SK-N-SH treated with all-trans-retinoic acid at 6 μM for 48 hours (cell line): ENCODE data around the gene PTPRF.

Source experiments
- ATAC-seq: fragments of 200-7000 bp; cut with Tn5 transposase; 3 replicates; pipeline ENCODE4 v1.9.1; 2020; ENCODE audit warnings: mild to moderate bottlenecking, moderate library complexity
- ARNTL ChIP-seq: fragments of 450-650 bp; formaldehyde crosslinking; IDR thresholded peaks from 2 replicates; pipeline ENCODE4 v1.5.0; 2020; ENCODE audit warnings: low read depth, mild to moderate bottlenecking, moderate library complexity, borderline replicate concordance
- BACH2 ChIP-seq: fragments of 250-450 bp; sonication (Bioruptor Pico); IDR thresholded peaks from 2 replicates; pipeline ENCODE4 v1.9.0; 2021; ENCODE audit warnings: mild to moderate bottlenecking, borderline replicate concordance
- ESRRG ChIP-seq: fragments of 250-450 bp; sonication (Bioruptor Pico); IDR thresholded peaks from 2 replicates; pipeline ENCODE4 v1.6.1; 2021; ENCODE audit warnings: mild to moderate bottlenecking
- GLIS3 ChIP-seq: fragments of 250-450 bp; sonication (Bioruptor Pico); IDR thresholded peaks from 2 replicates; pipeline ENCODE4 v1.5.0; 2020; ENCODE audit warnings: mild to moderate bottlenecking, moderate library complexity
- ISL1 ChIP-seq: fragments of 250-450 bp; sonication (Bioruptor Pico); IDR thresholded peaks from 2 replicates; pipeline ENCODE4 v2.1.2; 2022; ENCODE audit warnings: mild to moderate bottlenecking, moderate library complexity
- OSR1 ChIP-seq: fragments of 250-450 bp; sonication (Bioruptor Pico); IDR thresholded peaks from 2 replicates; pipeline ENCODE4 v1.8.0; 2022; ENCODE audit warnings: moderate library complexity, mild to moderate bottlenecking, inconsistent platforms
- PPARA ChIP-seq: fragments of 250-450 bp; sonication (Bioruptor Pico); IDR thresholded peaks from 2 replicates; pipeline ENCODE4 v1.5.0; 2020; ENCODE audit warnings: mild to moderate bottlenecking, borderline replicate concordance
- RARB ChIP-seq: fragments of 250-450 bp; sonication (Bioruptor Pico); IDR thresholded peaks from 2 replicates; pipeline ENCODE4 v1.8.0; 2021; ENCODE audit warnings: mild to moderate bottlenecking, moderate library complexity
- TOX ChIP-seq: fragments of 250-450 bp; sonication (Bioruptor Pico); IDR thresholded peaks from 2 replicates; pipeline ENCODE4 v1.8.0; 2021; ENCODE audit warnings: mild to moderate bottlenecking, moderate library complexity, borderline replicate concordance
- ZC3H10 ChIP-seq: fragments of 250-450 bp; sonication (Bioruptor Pico); IDR thresholded peaks from 2 replicates; pipeline ENCODE4 v1.5.1; 2021; ENCODE audit warnings: mild to moderate bottlenecking, moderate library complexity
- ZFP3 ChIP-seq: fragments of 250-450 bp; sonication (Bioruptor Pico); IDR thresholded peaks from 2 replicates; pipeline ENCODE4 v1.5.0; 2020; ENCODE audit warnings: mild to moderate bottlenecking, moderate library complexity
- ZFP30 ChIP-seq: fragments of 450-650 bp; formaldehyde crosslinking; IDR thresholded peaks from 2 replicates; pipeline ENCODE4 v1.5.0; 2022; ENCODE audit warnings: mild to moderate bottlenecking, moderate library complexity
- ZNF565 ChIP-seq: fragments of 450-650 bp; formaldehyde crosslinking; conservative IDR thresholded peaks from 2 replicates; pipeline ENCODE4 v1.5.0; 2020; ENCODE audit warnings: low read depth, mild to moderate bottlenecking, moderate library complexity
- ZNF8 ChIP-seq: fragments of 450-650 bp; formaldehyde crosslinking; IDR thresholded peaks from 2 replicates; pipeline ENCODE4 v1.5.0; 2020; ENCODE audit warnings: mild to moderate bottlenecking, moderate library complexity
- TF ChIP-seq, protein P1 (sequence below): fragments of 250-450 bp; sonication (Bioruptor Pico); IDR thresholded peaks from 2 replicates; pipeline ENCODE4 v1.5.1; 2020; ENCODE audit warnings: low read depth, mild to moderate bottlenecking, moderate library complexity
- TF ChIP-seq, protein P2 (sequence below): fragments of 250-450 bp; sonication (Bioruptor Pico); IDR thresholded peaks from 2 replicates; pipeline ENCODE4 v1.5.0; 2020; ENCODE audit warnings: mild to moderate bottlenecking, moderate library complexity
- TF ChIP-seq, protein P3 (sequence below): fragments of 250-450 bp; sonication (Bioruptor Pico); IDR thresholded peaks from 2 replicates; pipeline ENCODE4 v1.8.0; 2021; ENCODE audit warnings: low read depth, mild to moderate bottlenecking, moderate library complexity, borderline replicate concordance
- TF ChIP-seq, protein P4 (sequence below): fragments of 250-450 bp; sonication (Bioruptor Pico); IDR thresholded peaks from 2 replicates; pipeline ENCODE4 v1.5.1; 2021; ENCODE audit warnings: mild to moderate bottlenecking, moderate library complexity
- TF ChIP-seq, protein P5 (sequence below): fragments of 250-450 bp; sonication (Bioruptor Pico); IDR thresholded peaks from 2 replicates; pipeline ENCODE4 v1.8.0; 2020; ENCODE audit warnings: mild to moderate bottlenecking, moderate library complexity, borderline replicate concordance

The PTPRF gene

DNA sequence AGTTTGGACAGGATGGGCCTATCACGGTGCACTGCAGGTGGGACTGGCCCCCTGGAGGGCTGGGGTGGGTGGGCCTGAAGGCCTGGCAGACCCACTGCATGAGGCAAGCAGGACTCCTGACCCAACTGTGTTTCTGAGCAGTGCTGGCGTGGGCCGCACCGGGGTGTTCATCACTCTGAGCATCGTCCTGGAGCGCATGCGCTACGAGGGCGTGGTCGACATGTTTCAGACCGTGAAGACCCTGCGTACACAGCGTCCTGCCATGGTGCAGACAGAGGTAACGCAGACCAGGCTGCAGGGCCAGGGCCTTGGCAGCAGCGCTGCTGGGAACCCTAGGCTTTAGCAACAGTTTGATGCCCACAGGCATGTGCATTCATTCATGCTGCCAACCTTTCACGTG lies 90.3 kb downstream of the PTPRF start:
- no peak for ATAC-seq
- TF ChIP-seq ZFP3: no peak
- TF ChIP-seq, protein P1, sequence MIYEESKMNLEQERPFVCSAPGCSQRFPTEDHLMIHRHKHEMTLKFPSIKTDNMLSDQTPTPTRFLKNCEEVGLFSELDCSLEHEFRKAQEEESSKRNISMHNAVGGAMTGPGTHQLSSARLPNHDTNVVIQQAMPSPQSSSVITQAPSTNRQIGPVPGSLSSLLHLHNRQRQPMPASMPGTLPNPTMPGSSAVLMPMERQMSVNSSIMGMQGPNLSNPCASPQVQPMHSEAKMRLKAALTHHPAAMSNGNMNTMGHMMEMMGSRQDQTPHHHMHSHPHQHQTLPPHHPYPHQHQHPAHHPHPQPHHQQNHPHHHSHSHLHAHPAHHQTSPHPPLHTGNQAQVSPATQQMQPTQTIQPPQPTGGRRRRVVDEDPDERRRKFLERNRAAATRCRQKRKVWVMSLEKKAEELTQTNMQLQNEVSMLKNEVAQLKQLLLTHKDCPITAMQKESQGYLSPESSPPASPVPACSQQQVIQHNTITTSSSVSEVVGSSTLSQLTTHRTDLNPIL (CRISPR knock-in tag): no peak
- TF ChIP-seq, protein P2, sequence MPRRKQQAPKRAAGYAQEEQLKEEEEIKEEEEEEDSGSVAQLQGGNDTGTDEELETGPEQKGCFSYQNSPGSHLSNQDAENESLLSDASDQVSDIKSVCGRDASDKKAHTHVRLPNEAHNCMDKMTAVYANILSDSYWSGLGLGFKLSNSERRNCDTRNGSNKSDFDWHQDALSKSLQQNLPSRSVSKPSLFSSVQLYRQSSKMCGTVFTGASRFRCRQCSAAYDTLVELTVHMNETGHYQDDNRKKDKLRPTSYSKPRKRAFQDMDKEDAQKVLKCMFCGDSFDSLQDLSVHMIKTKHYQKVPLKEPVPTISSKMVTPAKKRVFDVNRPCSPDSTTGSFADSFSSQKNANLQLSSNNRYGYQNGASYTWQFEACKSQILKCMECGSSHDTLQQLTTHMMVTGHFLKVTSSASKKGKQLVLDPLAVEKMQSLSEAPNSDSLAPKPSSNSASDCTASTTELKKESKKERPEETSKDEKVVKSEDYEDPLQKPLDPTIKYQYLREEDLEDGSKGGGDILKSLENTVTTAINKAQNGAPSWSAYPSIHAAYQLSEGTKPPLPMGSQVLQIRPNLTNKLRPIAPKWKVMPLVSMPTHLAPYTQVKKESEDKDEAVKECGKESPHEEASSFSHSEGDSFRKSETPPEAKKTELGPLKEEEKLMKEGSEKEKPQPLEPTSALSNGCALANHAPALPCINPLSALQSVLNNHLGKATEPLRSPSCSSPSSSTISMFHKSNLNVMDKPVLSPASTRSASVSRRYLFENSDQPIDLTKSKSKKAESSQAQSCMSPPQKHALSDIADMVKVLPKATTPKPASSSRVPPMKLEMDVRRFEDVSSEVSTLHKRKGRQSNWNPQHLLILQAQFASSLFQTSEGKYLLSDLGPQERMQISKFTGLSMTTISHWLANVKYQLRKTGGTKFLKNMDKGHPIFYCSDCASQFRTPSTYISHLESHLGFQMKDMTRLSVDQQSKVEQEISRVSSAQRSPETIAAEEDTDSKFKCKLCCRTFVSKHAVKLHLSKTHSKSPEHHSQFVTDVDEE (CRISPR knock-in tag): no peak

DNA sequence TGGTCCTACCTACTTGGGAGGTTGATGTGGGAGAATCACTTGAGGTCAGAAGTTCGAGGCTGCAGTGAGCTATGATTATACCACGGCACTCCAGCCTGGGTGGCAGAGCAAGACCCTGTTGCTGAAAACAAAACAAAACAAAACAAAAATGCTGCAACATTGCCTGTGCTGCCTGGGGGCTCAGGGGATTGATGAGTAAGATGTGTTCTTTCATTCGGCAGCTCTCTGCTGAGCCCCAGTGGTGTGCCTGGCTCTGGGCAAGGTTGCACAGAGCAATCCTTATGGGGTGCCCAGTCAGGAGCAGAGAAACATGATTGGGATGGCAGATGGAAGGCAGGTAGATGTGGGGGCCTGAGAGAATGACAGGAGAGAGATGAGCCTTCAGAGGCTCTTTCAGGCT lies 90.7 kb downstream of the PTPRF start:
- no peak for TF ChIP-seq ZFP30 (CRISPR knock-in tag)
- TF ChIP-seq RARB (CRISPR knock-in tag): no peak
- no peak for ATAC-seq

DNA sequence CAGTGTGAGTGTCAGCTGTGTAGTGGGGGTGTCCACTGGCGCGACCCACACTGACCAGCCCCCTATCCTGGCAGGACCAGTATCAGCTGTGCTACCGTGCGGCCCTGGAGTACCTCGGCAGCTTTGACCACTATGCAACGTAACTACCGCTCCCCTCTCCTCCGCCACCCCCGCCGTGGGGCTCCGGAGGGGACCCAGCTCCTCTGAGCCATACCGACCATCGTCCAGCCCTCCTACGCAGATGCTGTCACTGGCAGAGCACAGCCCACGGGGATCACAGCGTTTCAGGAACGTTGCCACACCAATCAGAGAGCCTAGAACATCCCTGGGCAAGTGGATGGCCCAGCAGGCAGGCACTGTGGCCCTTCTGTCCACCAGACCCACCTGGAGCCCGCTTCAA lies 91.2 kb downstream of the PTPRF start:
- TF ChIP-seq, protein P3, sequence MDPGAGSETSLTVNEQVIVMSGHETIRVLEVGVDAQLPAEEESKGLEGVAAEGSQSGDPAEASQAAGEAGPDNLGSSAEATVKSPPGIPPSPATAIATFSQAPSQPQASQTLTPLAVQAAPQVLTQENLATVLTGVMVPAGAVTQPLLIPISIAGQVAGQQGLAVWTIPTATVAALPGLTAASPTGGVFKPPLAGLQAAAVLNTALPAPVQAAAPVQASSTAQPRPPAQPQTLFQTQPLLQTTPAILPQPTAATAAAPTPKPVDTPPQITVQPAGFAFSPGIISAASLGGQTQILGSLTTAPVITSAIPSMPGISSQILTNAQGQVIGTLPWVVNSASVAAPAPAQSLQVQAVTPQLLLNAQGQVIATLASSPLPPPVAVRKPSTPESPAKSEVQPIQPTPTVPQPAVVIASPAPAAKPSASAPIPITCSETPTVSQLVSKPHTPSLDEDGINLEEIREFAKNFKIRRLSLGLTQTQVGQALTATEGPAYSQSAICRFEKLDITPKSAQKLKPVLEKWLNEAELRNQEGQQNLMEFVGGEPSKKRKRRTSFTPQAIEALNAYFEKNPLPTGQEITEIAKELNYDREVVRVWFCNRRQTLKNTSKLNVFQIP (CRISPR knock-in tag): no peak
- TF ChIP-seq, protein P4, sequence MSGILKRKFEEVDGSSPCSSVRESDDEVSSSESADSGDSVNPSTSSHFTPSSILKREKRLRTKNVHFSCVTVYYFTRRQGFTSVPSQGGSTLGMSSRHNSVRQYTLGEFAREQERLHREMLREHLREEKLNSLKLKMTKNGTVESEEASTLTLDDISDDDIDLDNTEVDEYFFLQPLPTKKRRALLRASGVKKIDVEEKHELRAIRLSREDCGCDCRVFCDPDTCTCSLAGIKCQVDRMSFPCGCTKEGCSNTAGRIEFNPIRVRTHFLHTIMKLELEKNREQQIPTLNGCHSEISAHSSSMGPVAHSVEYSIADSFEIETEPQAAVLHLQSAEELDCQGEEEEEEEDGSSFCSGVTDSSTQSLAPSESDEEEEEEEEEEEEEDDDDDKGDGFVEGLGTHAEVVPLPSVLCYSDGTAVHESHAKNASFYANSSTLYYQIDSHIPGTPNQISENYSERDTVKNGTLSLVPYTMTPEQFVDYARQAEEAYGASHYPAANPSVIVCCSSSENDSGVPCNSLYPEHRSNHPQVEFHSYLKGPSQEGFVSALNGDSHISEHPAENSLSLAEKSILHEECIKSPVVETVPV: no peak
- TF ChIP-seq, protein P2 (CRISPR knock-in tag): no peak
- TF ChIP-seq BACH2 (no peak), ZC3H10 (CRISPR knock-in tag) (no peak), PPARA (CRISPR knock-in tag) (no peak), ZFP3 (no peak), OSR1 (no peak), ZNF8 (CRISPR knock-in tag) (no peak), GLIS3 (CRISPR knock-in tag) (no peak), ISL1 (CRISPR knock-in tag) (no peak), TOX (CRISPR knock-in tag) (no peak), ZFP30 (CRISPR knock-in tag) (no peak)

DNA sequence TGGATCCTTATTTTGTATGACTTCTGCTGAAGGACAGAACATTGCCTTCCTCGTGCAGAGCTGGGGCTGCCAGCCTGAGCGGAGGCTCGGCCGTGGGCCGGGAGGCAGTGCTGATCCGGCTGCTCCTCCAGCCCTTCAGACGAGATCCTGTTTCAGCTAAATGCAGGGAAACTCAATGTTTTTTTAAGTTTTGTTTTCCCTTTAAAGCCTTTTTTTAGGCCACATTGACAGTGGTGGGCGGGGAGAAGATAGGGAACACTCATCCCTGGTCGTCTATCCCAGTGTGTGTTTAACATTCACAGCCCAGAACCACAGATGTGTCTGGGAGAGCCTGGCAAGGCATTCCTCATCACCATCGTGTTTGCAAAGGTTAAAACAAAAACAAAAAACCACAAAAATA lies 91.8 kb downstream of the PTPRF start:
- ATAC-seq: no peak
- TF ChIP-seq, protein P5, sequence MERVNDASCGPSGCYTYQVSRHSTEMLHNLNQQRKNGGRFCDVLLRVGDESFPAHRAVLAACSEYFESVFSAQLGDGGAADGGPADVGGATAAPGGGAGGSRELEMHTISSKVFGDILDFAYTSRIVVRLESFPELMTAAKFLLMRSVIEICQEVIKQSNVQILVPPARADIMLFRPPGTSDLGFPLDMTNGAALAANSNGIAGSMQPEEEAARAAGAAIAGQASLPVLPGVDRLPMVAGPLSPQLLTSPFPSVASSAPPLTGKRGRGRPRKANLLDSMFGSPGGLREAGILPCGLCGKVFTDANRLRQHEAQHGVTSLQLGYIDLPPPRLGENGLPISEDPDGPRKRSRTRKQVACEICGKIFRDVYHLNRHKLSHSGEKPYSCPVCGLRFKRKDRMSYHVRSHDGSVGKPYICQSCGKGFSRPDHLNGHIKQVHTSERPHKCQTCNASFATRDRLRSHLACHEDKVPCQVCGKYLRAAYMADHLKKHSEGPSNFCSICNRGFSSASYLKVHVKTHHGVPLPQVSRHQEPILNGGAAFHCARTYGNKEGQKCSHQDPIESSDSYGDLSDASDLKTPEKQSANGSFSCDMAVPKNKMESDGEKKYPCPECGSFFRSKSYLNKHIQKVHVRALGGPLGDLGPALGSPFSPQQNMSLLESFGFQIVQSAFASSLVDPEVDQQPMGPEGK (CRISPR knock-in tag): no peak
- TF ChIP-seq, protein P2 (CRISPR knock-in tag): no peak
- TF ChIP-seq ESRRG (CRISPR knock-in tag) (no peak), BACH2 (no peak), ARNTL (CRISPR knock-in tag) (no peak), TOX (CRISPR knock-in tag) (no peak), RARB (CRISPR knock-in tag) (no peak), OSR1 (no peak), ZFP30 (CRISPR knock-in tag) (no peak), ZFP3 (no peak), ZNF8 (CRISPR knock-in tag) (no peak), ZNF565 (CRISPR knock-in tag) (no peak)
- TF ChIP-seq, protein P4: no peak

More for the DNA sequence above, 91.2 kb downstream of the PTPRF start:
- no peak for ATAC-seq
